OCI-LY7 (cell line): ENCODE measurements around the gene GNB5. TPM values are rescaled to one million over a fixed set of nuclear protein-coding genes. Genes with fewer than 3 reads are reported as not detected.

Source experiments
- BruUV-seq: library from RNA; stranded (reverse); fragments of 400-500 nt; replicated peaks from 2 replicates; lab custom pipeline; 2021; lab: Mats Ljungman, UMichigan
- CTCF ChIA-PET: fragments of 300-600 bp; sonication (Branson Sonifier 250); formaldehyde crosslinking; loops from one replicate; lab custom pipeline; 2022; ENCODE audit warnings: antibody characterized with exemption; ENCODE audit not compliant: unreplicated experiment; lab: Charles Lee
- POLR2A ChIA-PET: fragments of 300-600 bp; sonication (Branson Sonifier 250); formaldehyde crosslinking; loops from one replicate; lab custom pipeline; 2022; ENCODE audit warnings: antibody characterized with exemption; lab: Charles Lee
- DNase-seq: peaks from one replicate; pipeline ENCODE4 v3.0.0-alpha.2; 2015; ENCODE audit warnings: low spot score
- H2AFZ ChIP-seq: fragments of 200-600 bp; sonication (generic), shearing (Covaris generic); 2 replicates; pipeline ENCODE4 v1.6.1; 2014; ENCODE audit warnings: mild to moderate bottlenecking, antibody characterized with exemption, low read length, moderate library complexity
- H3K27ac ChIP-seq: fragments of 200-600 bp; sonication (generic); 2 replicates; pipeline ENCODE4 v1.5.1; 2014; ENCODE audit warnings: mixed run types, low read depth, mild to moderate bottlenecking, moderate library complexity, low read length, inconsistent platforms; ENCODE audit not compliant: poor library complexity, severe bottlenecking
- H3K36me3 ChIP-seq: fragments of 200-600 bp; sonication (generic); 2 replicates; pipeline ENCODE4 v1.6.1; 2014; ENCODE audit warnings: mild to moderate bottlenecking, antibody characterized with exemption, low read length, moderate library complexity, mixed read lengths; ENCODE audit not compliant: insufficient read depth
- H3K4me1 ChIP-seq: fragments of 200-600 bp; sonication (generic); 2 replicates; pipeline ENCODE4 v1.5.1; 2014; ENCODE audit warnings: mild to moderate bottlenecking, low read length; ENCODE audit not compliant: insufficient read depth, poor library complexity, severe bottlenecking
- H3K4me2 ChIP-seq: fragments of 200-600 bp; sonication (generic); 2 replicates; pipeline ENCODE4 v1.6.1; 2014; ENCODE audit warnings: mild to moderate bottlenecking, low read length
- H3K4me3 ChIP-seq: fragments of 200-600 bp; sonication (generic); 2 replicates; pipeline ENCODE4 v1.5.1; 2014; ENCODE audit warnings: mild to moderate bottlenecking, low read depth, low read length; ENCODE audit not compliant: poor library complexity, severe bottlenecking
- H3K79me2 ChIP-seq: fragments of 200-600 bp; sonication (generic); 2 replicates; pipeline ENCODE4 v1.6.1; 2016; ENCODE audit warnings: low read depth, mild to moderate bottlenecking, low read length, moderate library complexity, mixed read lengths; ENCODE audit not compliant: insufficient read depth
- H3K9me2 ChIP-seq: fragments of 200-600 bp; sonication (generic); 2 replicates; pipeline ENCODE4 v1.6.1; 2016; ENCODE audit warnings: mild to moderate bottlenecking, low read length, mixed read lengths; ENCODE audit not compliant: insufficient read depth
- H3K9me3 ChIP-seq: fragments of 200-600 bp; sonication (generic); 2 replicates; pipeline ENCODE4 v1.6.1; 2014; ENCODE audit warnings: mild to moderate bottlenecking, mixed run types, low read length, mixed read lengths
- H4K20me1 ChIP-seq: fragments of 200-600 bp; sonication (generic); 2 replicates; pipeline ENCODE4 v1.6.1; 2014; ENCODE audit warnings: mild to moderate bottlenecking, antibody characterized with exemption, low read length, moderate library complexity, mixed read lengths; ENCODE audit not compliant: insufficient read depth
- CTCF ChIP-seq: fragments of 200-600 bp; sonication (generic); conservative IDR thresholded peaks from 2 replicates; pipeline ENCODE4 v1.5.1; 2014; ENCODE audit warnings: mild to moderate bottlenecking, antibody characterized with exemption, low read length, moderate library complexity, mixed read lengths
- EZH2phosphoT487 ChIP-seq: fragments of 200-600 bp; sonication (generic); IDR thresholded peaks from 2 replicates; pipeline ENCODE4 v1.6.1; 2018; ENCODE audit warnings: low read depth, borderline replicate concordance, mild to moderate bottlenecking, mixed run types, antibody characterized with exemption, low read length, moderate library complexity, mixed read lengths
- intact Hi-C: fragments of 100-400 bp; cut with micrococcal nuclease; formaldehyde crosslinking; loops from one replicate; pipeline ENCODE4 v1.10.0; 2022; ENCODE audit not compliant: unreplicated experiment
- total RNA-seq, 2 experiments: library from RNA; depleted of rRNA in 1 of 2; stranded (reverse); fragments of >200 nt in 1 of 2; shearing (Covaris generic) in 1 of 2; gene quantifications; 2 replicates each; pipeline ENCODE4 v1.2.3, GENCODE V29; 2014 to 2022

GNB5 gene
- total RNA-seq, 2 experiments from 2014 or later, result 49.0 to 53.9 TPM

- Histone ChIP-seq H3K4me1 (peaks cover 75% of the 10 kb centered on the region), H3K9me2 (no peaks in the 10 kb centered on the region), H3K27ac (peak overlapping the region; percentile 97), H4K20me1 (no peaks in the 10 kb centered on the region), H3K4me2 (peak overlapping the region; percentile 94), H3K79me2 (peaks cover 52% of the 10 kb centered on the region), H2AFZ (no peak overlapping the region), H3K4me3 (peak overlapping the region; percentile 79), H3K9me3 (no peaks in the 10 kb centered on the region), H3K36me3 (peaks cover 37% of the 10 kb centered on the region; the same call in 1 of the 2 replicates)
- DNase-seq, result no peak
- CTCF ChIA-PET, result no interaction called here
- POLR2A ChIA-PET, result interaction anchor here (1.1 to 8.4 kb wide), 7 partner anchors 9 to 459 kb away, joined by 3 to 167 read pairs (median 4); no protein-coding TSS in a partner anchor
- TSS peak; percentile 26 for BruUV-seq
- intact Hi-C loops, result no loop called here
- no peak for TF ChIP-seq EZH2phosphoT487
- TF ChIP-seq CTCF, result no peak
Measured at GRCh38 chr15:52224211-52224610, 33.0 kb upstream of the GNB5 start.

GRCh38 chr15:52221730-52222129 lies 30.5 kb upstream of the GNB5 start:
- H3K4me2 ChIP-seq, result peak overlapping the region; percentile 94
- peak; percentile 46 for DNase-seq
- CTCF ChIA-PET, result interaction anchor here (1.0 kb wide), 1 partner anchor 14 kb away, joined by 3 read pairs; no protein-coding TSS in a partner anchor
- no peaks in the 10 kb centered on the region for H3K9me2 ChIP-seq
- H2AFZ ChIP-seq, result no peak overlapping the region; the same call in 1 of the 2 replicates
- H3K27ac ChIP-seq, result peak overlapping the region; percentile 97
- peak overlapping the region; percentile 79 for H3K4me3 ChIP-seq
- H3K9me3 ChIP-seq, result no peaks in the 10 kb centered on the region
- peaks cover 79% of the 10 kb centered on the region for H3K4me1 ChIP-seq
- no peaks in the 10 kb centered on the region for H4K20me1 ChIP-seq
- TF ChIP-seq CTCF, result no peak
- TF ChIP-seq EZH2phosphoT487, result no peak
- POLR2A ChIA-PET, result interaction anchor here (1.2 to 8.4 kb wide), 5 partner anchors 11 to 460 kb away, joined by 3 to 167 read pairs (median 6); no protein-coding TSS in a partner anchor
- intact Hi-C loops, result loop anchor here (2.0 kb wide), 1 partner anchor 459 kb away; no protein-coding TSS in a partner anchor
- BruUV-seq, result no TSS peak
- peaks cover 45% of the 10 kb centered on the region for H3K79me2 ChIP-seq
- H3K36me3 ChIP-seq, result peaks cover 21% of the 10 kb centered on the region; the same call in 1 of the 2 replicates
